Activated CD4-positive, CD25-positive, alpha-beta regulatory T cell treated with anti-CD3 and anti-CD28 coated beads, Interleukin-2, amount 50 U/mL, for 24 hours (primary cell): ENCODE data around the gene USP6NL.

Experiments used
- ATAC-seq, 2 donors: fragments of 150-1000 bp; cut with Tn5 transposase; one replicate each; pipeline ENCODE4 v1.10.0; 2021; ENCODE audit warnings: mild to moderate bottlenecking in 1 of 2, moderate library complexity in 1 of 2

USP6NL gene

GRCh38 chr10:11615396-11615795 lies 3.9 kb upstream of the USP6NL start:
- no peak for ATAC-seq

DNA sequence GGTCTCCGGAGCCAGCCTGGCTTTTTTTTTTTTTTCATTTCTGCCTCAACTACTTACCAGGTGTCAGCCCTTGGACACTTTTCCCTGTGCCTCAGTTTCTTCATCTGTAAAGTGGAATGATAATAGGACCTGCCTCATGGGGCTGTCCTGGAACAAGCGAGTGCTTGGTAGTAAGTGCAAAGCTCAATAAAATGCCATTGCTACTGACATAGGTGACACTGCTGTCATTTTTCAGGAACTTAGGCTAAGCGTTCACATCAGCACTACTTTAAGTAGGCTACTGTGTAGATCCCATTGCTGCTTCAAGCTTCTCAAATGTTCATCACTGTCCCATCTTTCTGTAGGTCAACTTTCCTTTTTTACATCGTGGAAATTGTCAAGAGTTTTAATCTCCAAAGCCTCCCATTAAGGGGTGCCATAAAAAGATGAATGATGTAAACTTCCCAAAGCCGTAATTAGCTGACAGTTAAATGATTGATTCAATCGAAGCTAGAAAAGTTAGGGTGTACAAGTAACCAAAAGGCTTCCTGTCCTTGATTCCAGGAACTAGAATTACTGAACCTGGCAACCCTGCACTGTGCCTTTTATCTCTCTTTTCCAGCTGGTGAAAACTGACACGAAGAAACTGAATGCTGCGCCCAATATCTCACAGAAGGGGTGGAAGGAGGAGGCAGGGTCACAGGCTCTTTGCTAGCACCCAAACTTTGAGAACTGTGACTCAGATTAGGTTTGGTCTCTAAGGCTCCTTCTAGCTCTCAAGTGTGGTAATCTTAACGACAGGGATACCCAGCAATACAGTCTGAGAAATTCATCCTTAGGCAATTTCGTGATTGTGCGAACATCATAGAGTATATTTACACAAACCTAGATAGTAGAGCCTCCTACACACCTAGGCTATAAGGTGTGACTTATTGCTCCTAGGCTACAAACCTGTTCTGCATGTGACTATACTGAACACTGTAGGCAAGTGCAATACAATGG lies 861 bp upstream of the USP6NL start:
- peak; percentile 26 to 50 for ATAC-seq

GRCh38 chr10:11610826-11611247 lies 613 bp downstream of the USP6NL start:
- ATAC-seq = peak in 1 of 2 donors; percentile 15

- ATAC-seq = no peak
Observed at GRCh38 chr10:11610166-11610825, 1.2 kb downstream of the USP6NL start.

DNA sequence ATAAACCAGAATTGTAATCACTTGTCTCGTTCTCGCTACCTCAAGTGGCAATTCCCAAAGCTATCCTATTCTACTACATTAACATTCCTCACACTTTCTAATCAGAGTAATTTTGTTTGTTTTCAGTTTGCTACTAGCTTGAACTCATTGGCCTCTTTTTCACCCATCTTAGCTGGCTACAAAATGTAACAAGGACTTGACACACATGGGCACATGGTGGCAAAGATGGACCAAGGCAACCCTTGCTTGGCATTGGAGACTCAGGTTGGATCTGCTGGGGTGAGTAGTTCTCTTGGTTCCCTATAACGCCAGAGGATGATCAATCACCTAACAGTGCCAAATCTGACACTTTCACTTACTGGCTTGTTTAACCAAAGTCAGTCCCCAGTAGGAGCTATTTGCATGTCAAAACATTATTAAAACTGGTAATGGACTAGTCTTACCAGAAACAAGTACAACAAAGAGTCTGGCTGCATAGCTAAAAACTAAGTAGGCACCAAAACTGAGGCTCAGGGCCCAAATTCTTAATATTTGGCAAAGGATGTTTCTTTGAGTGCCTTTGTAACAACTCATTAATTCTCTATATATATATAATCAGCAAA lies 1.9 kb downstream of the USP6NL start:
- no peak for ATAC-seq

DNA sequence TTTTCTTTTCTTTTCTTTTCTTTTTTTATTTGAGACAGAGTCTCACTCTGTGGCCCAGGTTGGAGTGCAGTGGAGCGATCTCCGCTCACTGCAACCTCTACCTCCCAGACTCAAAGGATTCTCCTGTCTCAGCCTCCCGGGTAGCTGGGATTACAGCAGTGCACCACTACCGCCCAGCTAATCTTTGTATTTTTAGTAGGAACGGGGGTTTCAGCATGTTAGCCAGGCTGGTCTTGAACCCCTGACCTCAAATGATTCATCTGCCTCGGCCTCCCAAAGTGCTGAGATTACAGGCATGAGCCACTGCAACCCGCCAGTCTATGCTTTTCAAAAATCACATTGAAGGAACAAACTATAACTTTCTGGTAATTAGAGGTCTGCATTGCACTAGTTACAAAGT lies 2.4 kb downstream of the USP6NL start:
- no peak for ATAC-seq

DNA sequence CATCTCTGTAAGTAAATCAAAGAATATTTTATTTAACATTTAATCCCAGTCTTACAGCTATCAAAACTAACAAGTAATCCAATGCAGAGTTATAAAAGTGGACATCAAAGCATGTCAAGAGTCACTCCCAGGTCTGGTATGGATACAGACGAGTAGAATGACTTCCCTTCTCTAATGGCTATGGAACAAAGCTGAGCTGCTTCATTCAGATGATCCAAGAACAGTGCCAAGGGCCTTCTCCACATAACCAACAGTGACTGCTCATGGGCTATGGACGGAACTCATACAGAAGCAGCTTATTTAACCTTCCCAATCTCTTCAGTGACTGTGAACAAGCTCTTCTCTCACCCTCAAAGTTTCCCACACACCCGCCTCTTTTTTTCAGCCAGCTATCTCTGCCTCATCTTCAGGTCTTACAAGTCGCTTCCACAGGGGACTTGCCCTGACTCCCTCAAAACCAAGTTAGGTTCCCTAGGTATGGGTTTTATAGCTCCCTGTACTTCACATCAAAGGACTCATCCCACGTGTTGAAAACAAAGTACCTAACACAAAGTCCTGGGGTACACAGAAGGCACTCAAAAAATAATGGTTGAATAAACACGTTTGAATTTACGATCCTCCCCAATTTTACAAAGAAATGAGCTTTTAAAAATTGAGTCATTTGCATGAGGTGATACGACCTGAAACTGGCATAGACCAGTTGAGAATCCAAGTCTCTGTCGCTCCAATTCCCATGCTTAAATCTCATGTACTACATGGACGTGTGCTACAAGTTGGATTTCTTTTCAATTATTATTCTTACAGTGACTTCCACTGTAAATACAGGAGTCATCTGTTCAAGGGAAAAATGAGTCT lies 3.1 kb downstream of the USP6NL start:
- ATAC-seq = no peak

DNA sequence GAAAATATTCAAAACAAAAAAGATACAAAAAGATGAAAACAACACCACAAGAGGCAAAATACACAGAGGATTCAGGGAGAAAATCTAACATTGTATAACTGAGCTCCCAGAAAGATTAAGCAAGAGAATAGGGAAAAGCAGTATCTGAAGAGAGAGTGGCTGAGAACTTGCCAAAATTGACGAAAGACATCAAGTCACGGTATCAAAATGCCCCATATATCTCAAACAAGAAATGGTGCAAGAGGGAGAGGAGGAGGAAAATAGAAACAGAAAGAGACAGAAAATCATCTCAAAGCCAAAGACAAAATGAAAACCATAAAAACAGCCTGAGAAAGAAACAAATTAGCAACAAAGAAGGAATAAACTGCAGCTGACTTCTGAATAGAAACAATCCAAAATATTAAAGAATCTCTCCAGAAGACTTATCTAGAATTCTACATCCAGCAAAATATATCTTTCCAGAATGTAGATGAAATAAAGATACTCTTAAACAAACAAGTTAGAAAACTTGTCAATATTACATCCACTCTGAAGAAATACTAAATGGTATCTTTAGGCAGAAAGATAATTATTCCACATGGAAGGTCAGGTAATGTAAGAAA lies 5.5 kb downstream of the USP6NL start:
- no peak for ATAC-seq

GRCh38 chr10:11604865-11605650 lies 6.4 kb downstream of the USP6NL start:
- peak in 1 of 2 donors; percentile 33 for ATAC-seq

DNA sequence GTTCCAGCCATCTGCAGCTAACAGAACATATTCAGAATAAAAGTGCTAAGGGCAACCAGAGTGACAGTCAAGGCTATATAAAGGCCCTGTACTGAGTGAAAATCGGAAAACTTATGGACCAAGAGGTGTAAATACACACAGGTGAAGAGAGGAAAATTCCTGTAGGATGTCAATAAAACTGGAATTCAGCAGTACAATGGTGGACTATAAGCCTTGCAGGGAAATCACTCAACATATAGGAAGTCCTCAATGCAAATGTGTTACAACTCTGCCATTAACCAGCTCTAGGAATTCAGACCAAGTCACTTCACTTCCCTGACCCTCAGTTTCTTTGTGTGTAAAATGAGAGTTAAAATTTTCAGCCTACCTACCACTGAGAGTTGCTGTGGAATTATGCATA lies 7.7 kb downstream of the USP6NL start:
- ATAC-seq = no peak

GRCh38 chr10:11602919-11603523 lies 8.4 kb downstream of the USP6NL start:
- ATAC-seq = peak; percentile 50 to 63

DNA sequence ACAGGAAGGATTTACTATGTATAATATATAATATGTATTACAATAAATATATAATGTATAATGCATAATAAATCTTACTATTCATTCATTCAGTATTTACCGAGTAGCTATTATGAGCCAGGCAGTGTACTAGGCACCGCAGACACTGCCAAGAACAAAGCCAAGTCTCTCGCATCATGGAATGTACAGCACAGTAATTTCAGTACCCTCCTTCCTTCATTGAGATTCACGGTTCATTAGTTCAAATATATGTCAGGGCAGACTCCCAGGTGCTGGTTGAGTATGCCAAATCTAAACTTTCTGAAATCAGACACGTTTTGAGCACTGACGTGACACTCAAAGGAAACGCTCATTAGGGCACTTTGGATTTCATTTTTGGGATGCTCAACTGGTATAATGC lies 9.1 kb downstream of the USP6NL start:
- ATAC-seq = peak in 1 of 2 donors; percentile 50

DNA sequence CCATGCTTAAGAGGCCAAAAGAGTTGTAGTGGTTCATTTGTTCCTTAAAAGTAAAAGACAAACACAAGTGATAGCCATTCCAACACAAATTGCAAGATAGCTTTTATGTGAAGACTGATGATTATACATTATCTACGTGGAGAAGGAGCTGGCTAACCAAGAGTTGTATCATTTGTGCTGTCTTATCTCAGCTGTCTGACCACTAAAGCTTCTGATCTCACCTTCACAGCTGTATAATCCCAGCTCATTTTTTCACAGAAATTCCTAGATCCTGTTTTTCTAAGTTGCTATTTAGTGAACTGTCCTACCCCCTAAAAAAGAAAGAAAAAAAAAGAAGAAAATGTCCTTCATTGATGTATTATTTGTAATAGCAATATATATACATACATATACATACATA lies 9.8 kb downstream of the USP6NL start:
- no peak for ATAC-seq

- ATAC-seq = no peak
Observed at GRCh38 chr10:11600280-11600679, 11.2 kb downstream of the USP6NL start.

DNA sequence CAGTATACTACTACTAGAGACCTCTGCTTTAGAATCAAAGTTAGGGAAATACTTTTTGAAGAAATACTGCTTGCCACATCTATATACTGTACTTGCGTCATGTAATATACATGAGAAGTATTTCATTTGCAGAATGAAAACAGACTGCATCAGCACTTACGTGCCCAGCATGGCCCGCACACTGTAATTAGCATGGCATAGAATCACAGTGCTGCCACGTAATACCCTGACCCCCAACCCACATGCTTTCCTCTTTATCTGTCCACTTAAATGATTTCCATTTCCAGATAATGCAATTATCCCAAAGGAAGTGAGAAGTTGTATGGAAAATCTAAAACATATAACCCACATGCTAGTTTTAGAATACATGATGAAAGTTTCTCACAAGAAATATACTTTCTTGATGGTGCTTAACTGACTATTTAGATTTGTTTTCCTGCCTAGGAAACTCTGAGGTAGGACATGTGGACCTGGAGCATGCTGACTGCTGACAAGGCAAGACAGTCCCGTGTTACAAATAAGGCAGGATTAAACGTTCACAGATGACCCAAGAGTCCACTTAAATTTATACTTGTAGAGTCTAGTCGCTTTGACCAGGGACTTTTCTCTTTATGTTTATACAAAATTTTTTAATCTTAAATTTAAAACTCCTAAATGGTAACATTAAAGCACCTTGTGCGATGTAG lies 12.6 kb downstream of the USP6NL start:
- ATAC-seq = no peak

DNA sequence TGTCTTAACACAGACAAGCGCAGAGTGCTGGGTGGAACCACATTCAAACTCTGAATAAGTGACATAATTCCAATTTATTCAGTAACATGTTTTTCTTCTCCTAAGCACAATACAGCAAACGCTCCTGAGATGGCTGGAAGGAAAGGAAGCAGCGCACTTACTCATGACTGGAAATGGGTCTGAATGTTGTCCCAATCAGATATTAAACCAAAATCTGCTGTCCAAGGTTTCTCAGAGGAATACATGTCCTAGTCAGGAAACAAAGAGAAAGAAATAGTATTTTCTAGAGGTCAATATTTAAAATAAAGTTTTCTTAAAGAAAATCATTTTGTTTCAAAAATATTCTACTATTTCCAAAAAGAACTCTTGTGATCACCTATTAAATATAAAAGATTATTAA lies 14.0 kb downstream of the USP6NL start:
- ATAC-seq = no peak

DNA sequence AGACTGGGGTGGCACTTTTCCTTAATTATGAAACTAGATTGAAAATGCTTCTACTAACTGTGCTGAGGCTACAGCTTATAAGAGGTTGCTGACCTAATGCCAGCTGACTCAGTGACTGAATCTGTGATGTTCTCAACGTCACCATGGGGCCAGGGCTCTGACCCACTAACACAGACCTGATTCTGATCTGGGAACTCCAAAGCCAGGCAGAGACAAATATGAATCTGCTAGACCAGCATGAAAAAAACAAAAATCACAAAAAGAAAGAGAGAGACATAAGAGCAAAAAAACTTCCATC lies 16.1 kb downstream of the USP6NL start:
- no peak for ATAC-seq

DNA sequence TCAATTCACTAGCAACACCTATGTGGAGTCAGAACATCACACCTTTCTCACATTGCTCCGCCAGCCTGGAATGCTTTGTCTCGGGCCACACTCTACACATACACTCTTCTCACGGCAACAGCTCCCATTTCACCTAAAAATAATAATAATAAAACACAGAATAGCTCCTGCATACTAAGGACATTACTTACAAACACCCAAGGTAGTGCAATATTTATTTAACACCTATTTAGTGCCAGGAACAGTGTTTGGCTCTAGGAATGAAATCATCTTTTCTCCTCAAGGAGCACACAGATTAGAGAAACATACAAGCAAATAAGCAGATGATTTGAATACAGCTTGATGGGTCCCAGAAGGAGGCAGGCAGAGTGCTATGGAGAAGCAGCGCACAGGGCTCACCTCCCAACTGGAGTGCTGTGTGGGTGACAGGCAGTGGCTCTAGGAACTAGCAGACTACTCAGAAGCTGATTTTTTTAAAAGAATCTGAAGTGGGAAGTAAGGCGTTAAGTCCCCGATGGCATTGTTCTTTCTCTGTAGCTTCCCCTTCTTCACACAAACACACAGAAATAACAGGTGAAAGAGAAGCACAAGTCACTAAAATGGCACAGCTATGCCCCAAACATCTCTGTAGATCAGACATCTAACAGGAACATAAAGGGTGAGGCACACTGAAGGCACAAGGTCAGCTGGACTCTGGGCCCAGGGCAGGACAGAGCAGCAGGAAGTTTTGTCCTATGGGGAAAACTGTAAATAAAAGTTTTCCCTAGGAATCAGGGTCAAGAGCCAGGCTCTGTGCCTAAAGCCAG lies 16.7 kb downstream of the USP6NL start:
- no peak for ATAC-seq

- no peak for ATAC-seq
Observed at GRCh38 chr10:11593612-11594011, 17.8 kb downstream of the USP6NL start.

- no peak for ATAC-seq
Observed at GRCh38 chr10:11589738-11590137, 21.7 kb downstream of the USP6NL start.
